ENCODE results near the gene RBM34. TPM values are rescaled to one million over a fixed set of nuclear protein-coding genes. Genes with fewer than 3 reads are reported as not detected.

Gene RBM34
- polyA plus RNA-seq, 3 donors: 20.5 to 25.7 (median 22.5) TPM

DNA sequence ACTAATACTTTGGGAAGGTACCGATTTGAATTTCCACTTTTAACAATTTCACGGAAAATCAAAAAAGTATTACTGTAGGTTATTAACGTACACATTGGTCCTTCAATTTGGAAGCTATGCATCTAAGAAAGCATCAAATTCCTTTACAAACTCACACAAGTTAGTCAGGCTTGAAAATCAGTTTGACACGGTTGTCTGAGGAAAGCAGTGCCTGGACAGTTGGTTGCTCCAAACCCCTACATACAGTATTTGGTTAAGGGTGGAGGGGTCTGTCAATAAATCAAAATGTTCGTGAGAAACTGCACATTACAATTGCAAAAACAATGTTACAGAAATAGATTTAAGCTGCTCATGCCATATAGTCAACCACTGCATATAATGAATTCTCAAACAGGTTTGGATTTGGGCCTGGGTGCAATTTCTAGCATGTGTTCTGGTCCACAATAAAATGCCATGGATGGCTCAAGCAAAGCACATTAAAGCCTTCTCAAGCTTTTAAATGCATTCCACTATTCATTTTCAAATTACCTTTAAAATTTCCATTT is 19.9 kb upstream of the RBM34 start:
- Mint-ChIP-seq H3K27ac (no peak overlapping the region), H3K9me3 (no peaks in the 10 kb centered on the region), H3K36me3 (peaks cover 41 to 57% of the 10 kb centered on the region in 2 donors), H3K27me3 (ENCODE audit: low read depth in 3 of 3) (peaks cover 0 to 2% (median 0%) of the 10 kb centered on the region in 3 donors), H3K4me3 (no peak overlapping the region), H3K4me1 (no peaks in the 10 kb centered on the region)
- no peaks in the 10 kb centered on the region for H3K27me3 ChIP-seq (ENCODE audit: control insufficient read depth in 2 of 2, insufficient read depth in 2 of 2, low read length in 2 of 2)
- DNase-seq: no peak
- H4K20me1 ChIP-seq (ENCODE audit: insufficient read depth, low read length): peaks cover 38% of the 10 kb centered on the region
- no peak overlapping the region for H3K4me3 ChIP-seq (replicated peaks in 1 of 3; ENCODE audit: low read depth in 2 of 3, low read length in 3 of 3)
- WGBS (ENCODE audit: insufficient coverage): no CpG with 5 or more reads among the region's 5 CpGs
- no peaks in the 10 kb centered on the region for H3K4me1 ChIP-seq (ENCODE audit: control insufficient read depth in 1 of 2, insufficient read depth in 2 of 2, low read length in 2 of 2)
- TF ChIP-seq CTCF (IDR thresholded peaks at IDR 0.05): no peak
- peaks cover 58 to 72% of the 10 kb centered on the region in 2 donors for H3K36me3 ChIP-seq (replicated peaks in 1 of 2; ENCODE audit: control insufficient read depth in 1 of 2, insufficient read depth in 2 of 2, low read length in 2 of 2)
- no peak overlapping the region for H2AFZ ChIP-seq (ENCODE audit: insufficient read depth, low read depth, low read length, poor library complexity, severe bottlenecking)
- H3K9ac ChIP-seq (ENCODE audit: insufficient read depth, low read length, poor library complexity, severe bottlenecking): no peak overlapping the region
- no peaks in the 10 kb centered on the region for H3K79me2 ChIP-seq (ENCODE audit: insufficient read depth, low read length)
- no peak overlapping the region for H3K27ac ChIP-seq (ENCODE audit: low read depth in 1 of 2, low read length in 2 of 2)
- no peaks in the 10 kb centered on the region for H3K9me3 ChIP-seq (replicated peaks in 1 of 2; ENCODE audit: control insufficient read depth in 1 of 2, insufficient read depth in 1 of 2, low read length in 2 of 2)
- intact Hi-C loops (cut with micrococcal nuclease): no loop called here
- no peak overlapping the region for H3K4me2 ChIP-seq (replicated peaks; ENCODE audit: extremely low read depth, low read length, poor library complexity, severe bottlenecking)

GRCh38 chr1:235176486-235176885 is 15.4 kb upstream of the RBM34 start:
- Histone ChIP-seq H3K27ac (ENCODE audit: low read depth in 1 of 2, low read length in 2 of 2) (no peak overlapping the region), H3K4me2 (replicated peaks; ENCODE audit: extremely low read depth, low read length, poor library complexity, severe bottlenecking) (no peak overlapping the region), H3K4me3 (replicated peaks in 1 of 3; ENCODE audit: low read depth in 2 of 3, low read length in 3 of 3) (no peak overlapping the region), H3K9ac (ENCODE audit: insufficient read depth, low read length, poor library complexity, severe bottlenecking) (no peak overlapping the region), H3K36me3 (replicated peaks in 1 of 2; ENCODE audit: control insufficient read depth in 1 of 2, insufficient read depth in 2 of 2, low read length in 2 of 2) (peaks cover 71 to 86% of the 10 kb centered on the region in 2 donors), H3K4me1 (ENCODE audit: control insufficient read depth in 1 of 2, insufficient read depth in 2 of 2, low read length in 2 of 2) (no peaks in the 10 kb centered on the region), H2AFZ (ENCODE audit: insufficient read depth, low read depth, low read length, poor library complexity, severe bottlenecking) (no peak overlapping the region), H4K20me1 (ENCODE audit: insufficient read depth, low read length) (peaks cover 30% of the 10 kb centered on the region), H3K27me3 (ENCODE audit: control insufficient read depth in 2 of 2, insufficient read depth in 2 of 2, low read length in 2 of 2) (no peaks in the 10 kb centered on the region), H3K79me2 (ENCODE audit: insufficient read depth, low read length) (no peaks in the 10 kb centered on the region), H3K9me3 (replicated peaks in 1 of 2; ENCODE audit: control insufficient read depth in 1 of 2, insufficient read depth in 1 of 2, low read length in 2 of 2) (no peaks in the 10 kb centered on the region)
- Mint-ChIP-seq H3K4me1 (no peaks in the 10 kb centered on the region), H3K4me3 (no peak overlapping the region), H3K9me3 (no peaks in the 10 kb centered on the region), H3K27ac (no peak overlapping the region), H3K36me3 (peaks cover 52 to 69% of the 10 kb centered on the region in 2 donors), H3K27me3 (ENCODE audit: low read depth in 3 of 3) (peaks cover 0 to 3% (median 0%) of the 10 kb centered on the region in 3 donors)
- WGBS (ENCODE audit: insufficient coverage): 97% methylated on average over 6 of the region's 7 CpGs
- no peak for TF ChIP-seq CTCF (IDR thresholded peaks at IDR 0.05)
- no peak for DNase-seq
- intact Hi-C loops (cut with micrococcal nuclease): no loop called here
